Measurements from ENCODE around the gene SCGB3A2. TPM values are rescaled to one million over a fixed set of nuclear protein-coding genes. Genes with fewer than 3 reads are reported as not detected.

Gene SCGB3A2
- total and polyA plus RNA-seq, 2 of the 8 experiments (the other 6 are each of a cell fraction or from before 2014, with no cell fraction given), result 47.1 to 63.6 TPM

DNA sequence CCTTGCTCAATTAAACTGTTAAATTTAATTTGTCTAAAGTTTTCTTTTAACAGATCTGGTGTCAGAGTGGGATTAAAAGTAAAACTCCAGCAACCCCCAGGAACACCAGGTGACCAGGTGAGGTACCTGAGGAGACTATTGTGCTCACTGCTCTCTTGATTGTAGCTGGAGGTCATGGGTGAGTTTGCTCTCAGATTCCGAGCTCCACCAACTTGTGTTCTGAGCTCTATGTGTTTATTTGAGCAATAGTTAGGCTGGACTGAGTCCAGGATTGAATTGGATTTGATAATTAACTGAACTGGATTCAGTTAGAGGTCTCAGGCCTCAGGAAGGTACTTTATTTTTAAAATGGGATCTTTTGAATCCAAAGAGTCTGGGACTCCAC lies 17.9 kb upstream of the SCGB3A2 start:
- Histone ChIP-seq H3K27me3 (replicated peaks in 1 of 4; ENCODE audit: control insufficient read depth in 3 of 4, extremely low read depth in 1 of 4, insufficient read depth in 3 of 4, low read length in 3 of 4) (no peaks in the 10 kb centered on the region), H2BK120ac (replicated peaks; ENCODE audit: low read depth, low read length) (no peak overlapping the region), H3K4me3 (ENCODE audit: extremely low read depth in 1 of 4, insufficient read depth in 2 of 4, low read depth in 3 of 4, low read length in 4 of 4) (no peak overlapping the region), H4K91ac (replicated peaks; ENCODE audit: insufficient read length, low read length) (no peak overlapping the region), H2BK12ac (ENCODE audit: low read depth, low read length) (no peak overlapping the region), H4K5ac (ENCODE audit: insufficient read length, low read depth, low read length) (no peak overlapping the region), H3K9ac (replicated peaks in 1 of 4; ENCODE audit: extremely low read depth in 1 of 4, low read depth in 3 of 4, low read length in 3 of 4) (no peak overlapping the region), H3K23ac (ENCODE audit: insufficient read length) (no peak overlapping the region), H2AK5ac (ENCODE audit: low read depth, low read length) (no peak overlapping the region), H3K4ac (replicated peaks; ENCODE audit: insufficient read length, low read depth, low read length) (no peak overlapping the region), H2BK5ac (ENCODE audit: low read depth, low read length) (no peak overlapping the region), H3K79me2 (ENCODE audit: control insufficient read depth in 1 of 2, insufficient read depth in 2 of 2, low read length in 2 of 2) (peaks cover 0 to 21% of the 10 kb centered on the region in 2 experiments; a peak in 2 of 4 replicates), H3K18ac (ENCODE audit: extremely low read depth, low read length) (no peak overlapping the region), H2AFZ (ENCODE audit: low read length) (no peak overlapping the region), H2BK15ac (ENCODE audit: low read length) (no peak overlapping the region), H3K56ac (replicated peaks; ENCODE audit: insufficient read length, low read depth, low read length) (no peak overlapping the region), H3K9me3 (ENCODE audit: insufficient read depth in 2 of 2, low read depth in 1 of 2, low read length in 1 of 2) (no peaks in the 10 kb centered on the region), H4K20me1 (replicated peaks in 1 of 2; ENCODE audit: control insufficient read depth in 1 of 2, insufficient read depth in 2 of 2, low read length in 2 of 2) (peaks cover 0 to 1% of the 10 kb centered on the region in 2 experiments), H4K8ac (ENCODE audit: extremely low read depth, insufficient read depth, low read length) (no peak overlapping the region), H3K23me2 (ENCODE audit: low read depth, low read length) (no peaks in the 10 kb centered on the region), H3K4me1 (replicated peaks in 1 of 4; ENCODE audit: control insufficient read depth in 3 of 4, insufficient read depth in 4 of 4, low read length in 3 of 4) (peaks cover 2 to 21% (median 18%) of the 10 kb centered on the region in 4 experiments; a peak in 6 of 7 replicates), H2BK20ac (ENCODE audit: low read length) (no peak overlapping the region), H3K27ac (ENCODE audit: low read depth, low read length) (no peak overlapping the region), H3K79me1 (ENCODE audit: low read depth, low read length) (no peaks in the 10 kb centered on the region), H3K14ac (ENCODE audit: insufficient read length) (no peak overlapping the region), H3K36me3 (ENCODE audit: control insufficient read depth in 2 of 4, insufficient read depth in 4 of 4, low read length in 3 of 4) (peaks cover 0 to 41% (median 6%) of the 10 kb centered on the region in 4 experiments; a peak in 6 of 8 replicates), H3K4me2 (ENCODE audit: insufficient read depth in 1 of 2, low read depth in 2 of 2, low read length in 2 of 2) (no peak overlapping the region; a peak in 1 of 4 replicates)
- POLR2A ChIA-PET (ENCODE audit: partially characterized antibody), result interaction anchor here (0.9 to 26.7 kb wide), 13 partner anchors 7 to 166 kb away, joined by 3 to 730 read pairs (median 10); partner anchors contain the start of gene SCGB3A2
- TF ChIP-seq SIX5 (IDR thresholded peaks at IDR 0.05; ENCODE audit: low read depth, low read length) (no peak), POLR2AphosphoS5 (IDR thresholded peaks at IDR 0.05; ENCODE audit: low read depth, low read length) (peak; percentile 55), POLR2A (IDR thresholded peaks at IDR 0.05; ENCODE audit: control extremely low read depth in 1 of 2, low read depth in 2 of 2, low read length in 2 of 2) (peak in 1 of 2 experiments; percentile 15; a peak in 1 of 3 replicates)
- CTCF ChIA-PET (ENCODE audit: partially characterized antibody), result interaction anchor here (0.6 to 9.2 kb wide), 5 partner anchors 8 to 72 kb away, joined by 3 to 126 read pairs (median 7); partner anchors contain the start of gene SCGB3A2
- DNase-seq (ENCODE audit: low read depth in 1 of 2, low spot score in 2 of 2), result no peak
- 78% methylated on average over 1 of the region's 1 CpG; no CpG with 5 or more reads in 1 of the 2 experiments for WGBS, 2 experiments (ENCODE audit: extremely low coverage in 1 of 2, insufficient coverage in 1 of 2, insufficient read length in 1 of 2, insufficient replicate concordance in 2 of 2, low coverage in 1 of 2, low lambda C conversion rate in 2 of 2, missing lambda C conversion rate in 1 of 2)
- FAIRE-seq, result no peak
